Measurements from ENCODE around the gene ANXA4. TPM values are rescaled to one million over a fixed set of nuclear protein-coding genes. Genes with fewer than 3 reads are reported as not detected.
A peak's percentile ranks its signal among the peaks of the same experiment; 100 is the strongest.

ANXA4 gene
- total and polyA plus RNA-seq, 2 of the 13 experiments (the other 11 are each of a cell fraction or from before 2014, with no cell fraction given) = 155 to 168 TPM

DNA sequence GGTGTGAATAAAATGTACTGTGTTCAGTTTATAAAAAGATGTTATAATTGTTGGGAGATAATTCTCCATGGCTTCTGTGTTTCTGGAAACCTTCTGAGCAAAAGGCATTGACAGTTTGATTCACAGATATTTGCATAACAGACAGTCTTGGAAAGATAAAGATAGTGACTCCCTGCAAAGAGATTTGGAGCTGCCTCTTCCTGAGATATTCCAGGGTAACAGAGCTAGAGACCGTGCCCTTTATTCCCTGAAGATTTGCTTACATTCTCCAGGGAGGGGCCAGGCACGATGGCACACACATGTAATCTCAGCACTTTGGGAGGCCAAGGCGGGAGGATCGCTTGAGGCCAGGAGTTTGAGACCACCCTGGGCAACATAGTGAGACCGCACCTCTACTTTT is 12.2 kb upstream of the ANXA4 start:
- H4K20me1 ChIP-seq (ENCODE audit: insufficient read depth, low read length) = no peaks in the 10 kb centered on the region
- TF ChIP-seq, protein P1, sequence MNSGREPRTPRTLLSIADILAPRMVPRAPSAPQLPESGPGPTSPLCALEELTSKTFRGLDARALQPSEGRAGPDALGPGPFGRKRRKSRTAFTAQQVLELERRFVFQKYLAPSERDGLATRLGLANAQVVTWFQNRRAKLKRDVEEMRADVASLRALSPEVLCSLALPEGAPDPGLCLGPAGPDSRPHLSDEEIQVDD (CRISPR knock-in tag; IDR thresholded peaks at IDR 0.05; ENCODE audit: borderline replicate concordance) = no peak
- TF ChIP-seq CREB1 (IDR thresholded peaks at IDR 0.05) (no peak), CREB1 (CRISPR knock-in tag; IDR thresholded peaks at IDR 0.05) (0 out of 2 replicates have a peak, but pooled peaks have one; percentile 26), ZNF24 (IDR thresholded peaks at IDR 0.05) (no peak)
- POLR2A ChIA-PET = no interaction called here
- in situ Hi-C loops (cut with HindIII; ENCODE audit: extremely low pct_ligation_motif_present, low pct_unique_long_range_greater_than_20kb) (no loop called here), intact Hi-C loops (cut with micrococcal nuclease; ENCODE audit: unreplicated experiment) (loop anchor here (1.0 kb wide), 1 partner anchor 88 kb away; no protein-coding TSS in a partner anchor)
- H3K36me3 ChIP-seq (replicated peaks in 1 of 2; ENCODE audit: control insufficient read depth in 1 of 2, insufficient read depth in 2 of 2, low read length in 2 of 2) = no peaks in the 10 kb centered on the region
- ATAC-seq (no peak), DNase-seq (ENCODE audit: low spot score) (no peak), FAIRE-seq (no peak)
- no peak overlapping the region for H3K9ac ChIP-seq (ENCODE audit: insufficient read depth, low read depth, low read length)
- H3K79me2 ChIP-seq (ENCODE audit: insufficient read depth, low read length) = no peaks in the 10 kb centered on the region
- H3K4me3 ChIP-seq (replicated peaks in 1 of 3; ENCODE audit: insufficient read depth in 1 of 3, low read depth in 2 of 3, low read length in 3 of 3) = no peak overlapping the region
- no peak overlapping the region for H3K4me2 ChIP-seq (ENCODE audit: low read depth, low read length)
- WGBS (ENCODE audit: low lambda C conversion rate) = 93% methylated on average over 5 of the region's 5 CpGs
- no TSS peak for BruUV-seq (replicated peaks)
- no peak overlapping the region for H3K27ac ChIP-seq (ENCODE audit: extremely low read length, insufficient read depth, low read length)
- CTCF ChIA-PET (ENCODE audit: low intra/inter-chr PET ratio, low total read pairs) = no interaction called here
- peaks cover 36% of the 10 kb centered on the region for H3K4me1 ChIP-seq (ENCODE audit: insufficient read depth, low read length)
- H3K27me3 ChIP-seq (ENCODE audit: control insufficient read depth in 1 of 2, insufficient read depth in 2 of 2, low read length in 2 of 2) = no peaks in the 10 kb centered on the region
- no peaks in the 10 kb centered on the region for H3K9me3 ChIP-seq (ENCODE audit: low read length)
- H2AFZ ChIP-seq (ENCODE audit: low read length) = no peak overlapping the region

DNA sequence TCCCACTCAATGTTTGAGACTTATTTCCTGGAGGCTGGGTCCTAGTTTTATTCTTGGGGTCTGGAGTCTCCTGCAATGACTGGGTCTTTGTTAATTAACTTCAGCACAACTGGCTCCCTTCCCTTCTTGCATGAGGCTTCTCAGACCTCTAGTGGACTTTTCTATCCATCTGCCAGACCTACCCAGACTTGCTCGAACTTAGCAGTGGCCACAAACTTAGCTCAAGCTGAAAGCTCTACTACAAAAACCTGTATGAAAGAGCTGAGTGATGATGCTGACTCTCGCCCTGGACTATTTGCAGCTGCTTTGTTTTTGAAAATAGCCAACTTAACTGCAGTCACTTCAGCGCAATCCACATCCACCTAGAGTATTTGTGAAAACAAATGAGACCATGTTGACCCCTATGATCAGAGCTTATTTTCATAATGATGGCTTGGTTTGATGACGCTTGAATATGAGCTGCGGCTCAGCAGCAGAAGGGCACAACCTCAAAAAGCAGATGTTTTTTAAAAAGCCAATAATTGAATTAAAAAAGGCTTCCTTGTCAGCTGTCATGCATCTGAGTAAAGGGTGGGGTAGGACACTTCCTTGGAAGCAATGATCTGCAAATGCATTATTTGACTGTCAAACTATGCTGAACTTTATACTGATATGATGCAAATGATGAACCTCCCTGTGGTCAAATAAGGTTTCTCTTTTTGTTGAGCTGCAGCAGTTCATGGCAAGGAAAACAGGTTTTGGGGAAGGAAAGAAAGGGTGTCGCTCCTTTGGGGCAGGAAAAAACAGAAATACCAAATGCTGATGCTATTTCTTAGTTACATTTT is 10.6 kb upstream of the ANXA4 start:
- no peaks in the 10 kb centered on the region for H3K79me2 ChIP-seq (ENCODE audit: insufficient read depth, low read length)
- no peaks in the 10 kb centered on the region for H3K27me3 ChIP-seq (ENCODE audit: control insufficient read depth in 1 of 2, insufficient read depth in 2 of 2, low read length in 2 of 2)
- no peak for FAIRE-seq
- no peak overlapping the region for H2AFZ ChIP-seq (ENCODE audit: low read length)
- H3K36me3 ChIP-seq (replicated peaks in 1 of 2; ENCODE audit: control insufficient read depth in 1 of 2, insufficient read depth in 2 of 2, low read length in 2 of 2) = no peaks in the 10 kb centered on the region
- peak; percentile 25; the same call in 2 of the 3 replicates for ATAC-seq
- CTCF ChIA-PET (ENCODE audit: low intra/inter-chr PET ratio, low total read pairs) = no interaction called here
- H3K9ac ChIP-seq (ENCODE audit: insufficient read depth, low read depth, low read length) = no peak overlapping the region
- 93% methylated on average over 6 of the region's 6 CpGs for WGBS (ENCODE audit: low lambda C conversion rate)
- in situ Hi-C loops (cut with HindIII; ENCODE audit: extremely low pct_ligation_motif_present, low pct_unique_long_range_greater_than_20kb) (no loop called here), intact Hi-C loops (cut with micrococcal nuclease; ENCODE audit: unreplicated experiment) (no loop called here)
- H3K9me3 ChIP-seq (ENCODE audit: low read length) = no peaks in the 10 kb centered on the region
- no peak overlapping the region for H3K27ac ChIP-seq (ENCODE audit: extremely low read length, insufficient read depth, low read length)
- peaks cover 41% of the 10 kb centered on the region for H3K4me1 ChIP-seq (ENCODE audit: insufficient read depth, low read length)
- POLR2A ChIA-PET = interaction anchor here (0.8 to 1.7 kb wide), 2 partner anchors 10 to 13 kb away, joined by 3 to 10 read pairs; partner anchors contain the start of gene ANXA4
- no peaks in the 10 kb centered on the region for H4K20me1 ChIP-seq (ENCODE audit: insufficient read depth, low read length)
- no TSS peak for BruUV-seq (replicated peaks)
- H3K4me3 ChIP-seq (replicated peaks in 1 of 3; ENCODE audit: insufficient read depth in 1 of 3, low read depth in 2 of 3, low read length in 3 of 3) = no peak overlapping the region
- H3K4me2 ChIP-seq (ENCODE audit: low read depth, low read length) = no peak overlapping the region
- DNase-seq (ENCODE audit: low spot score) = no peak
- TF ChIP-seq, protein P2, sequence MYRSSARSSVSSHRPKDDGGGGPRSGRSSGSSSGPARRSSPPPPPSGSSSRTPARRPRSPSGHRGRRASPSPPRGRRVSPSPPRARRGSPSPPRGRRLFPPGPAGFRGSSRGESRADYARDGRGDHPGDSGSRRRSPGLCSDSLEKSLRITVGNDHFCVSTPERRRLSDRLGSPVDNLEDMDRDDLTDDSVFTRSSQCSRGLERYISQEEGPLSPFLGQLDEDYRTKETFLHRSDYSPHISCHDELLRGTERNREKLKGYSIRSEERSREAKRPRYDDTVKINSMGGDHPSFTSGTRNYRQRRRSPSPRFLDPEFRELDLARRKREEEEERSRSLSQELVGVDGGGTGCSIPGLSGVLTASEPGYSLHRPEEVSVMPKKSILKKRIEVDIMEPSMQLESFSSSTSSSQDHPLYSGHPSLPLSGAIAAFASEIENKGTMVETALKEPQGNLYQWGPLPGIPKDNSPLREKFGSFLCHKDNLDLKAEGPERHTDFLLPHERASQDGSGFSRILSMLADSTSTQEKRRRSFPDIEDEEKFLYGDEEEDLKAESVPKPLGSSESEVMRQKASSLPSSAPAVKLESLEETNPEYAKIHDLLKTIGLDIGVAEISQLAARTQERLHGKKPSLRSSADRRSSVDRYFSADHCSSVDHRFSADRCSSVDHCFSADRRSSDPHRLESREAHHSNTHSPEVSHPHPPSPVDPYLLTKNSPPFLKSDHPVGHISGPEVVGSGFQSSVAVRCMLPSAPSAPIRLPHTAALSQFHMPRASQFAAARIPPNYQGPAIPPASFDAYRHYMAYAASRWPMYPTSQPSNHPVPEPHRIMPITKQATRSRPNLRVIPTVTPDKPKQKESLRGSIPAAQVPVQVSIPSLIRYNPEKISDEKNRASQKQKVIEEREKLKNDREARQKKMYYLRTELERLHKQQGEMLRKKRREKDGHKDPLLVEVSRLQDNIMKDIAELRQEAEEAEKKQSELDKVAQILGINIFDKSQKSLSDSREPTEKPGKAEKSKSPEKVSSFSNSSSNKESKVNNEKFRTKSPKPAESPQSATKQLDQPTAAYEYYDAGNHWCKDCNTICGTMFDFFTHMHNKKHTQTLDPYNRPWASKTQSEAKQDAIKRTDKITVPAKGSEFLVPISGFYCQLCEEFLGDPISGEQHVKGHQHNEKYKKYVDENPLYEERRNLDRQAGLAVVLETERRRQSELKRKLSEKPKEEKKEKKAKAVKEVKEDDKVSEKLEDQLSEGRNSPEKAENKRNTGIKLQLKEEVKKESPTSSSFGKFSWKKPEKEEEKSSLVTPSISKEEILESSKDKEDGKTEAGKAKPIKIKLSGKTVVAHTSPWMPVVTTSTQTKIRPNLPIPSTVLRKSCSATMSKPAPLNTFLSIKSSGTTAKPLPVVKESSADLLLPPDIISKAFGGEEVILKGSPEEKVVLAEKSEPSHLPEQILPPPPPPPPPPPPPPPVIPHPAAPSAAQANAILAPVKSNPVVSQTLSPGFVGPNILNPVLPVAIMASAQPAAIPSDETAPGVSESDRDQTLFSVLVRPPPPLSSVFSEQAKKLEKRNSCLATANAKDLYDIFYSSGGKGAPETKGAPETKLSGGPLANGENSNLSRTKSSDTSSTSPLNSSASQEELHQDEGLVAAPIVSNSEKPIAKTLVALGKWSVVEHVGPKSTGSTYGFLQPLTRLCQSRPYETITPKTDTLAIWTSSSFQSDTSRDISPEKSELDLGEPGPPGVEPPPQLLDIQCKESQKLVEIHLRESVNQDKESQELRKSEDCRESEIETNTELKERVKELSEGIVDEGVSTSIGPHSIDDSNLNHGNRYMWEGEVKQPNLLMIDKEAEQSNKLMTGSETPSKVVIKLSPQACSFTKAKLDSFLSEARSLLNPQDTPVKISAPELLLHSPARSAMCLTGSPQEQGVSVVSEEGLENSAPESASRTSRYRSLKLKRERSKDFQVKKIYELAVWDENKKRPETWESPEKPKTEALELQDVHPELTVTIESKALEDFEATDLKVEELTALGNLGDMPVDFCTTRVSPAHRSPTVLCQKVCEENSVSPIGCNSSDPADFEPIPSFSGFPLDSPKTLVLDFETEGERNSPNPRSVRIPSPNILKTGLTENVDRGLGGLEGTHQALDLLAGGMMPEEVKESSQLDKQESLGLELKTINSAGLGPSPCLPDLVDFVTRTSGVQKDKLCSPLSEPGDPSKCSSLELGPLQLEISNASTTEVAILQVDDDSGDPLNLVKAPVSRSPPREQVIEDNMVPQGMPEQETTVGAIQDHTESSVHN (CRISPR knock-in tag; IDR thresholded peaks at IDR 0.05) = no peak
- no peak for TF ChIP-seq MIXL1 (CRISPR knock-in tag; IDR thresholded peaks at IDR 0.05)
- TF ChIP-seq EED (CRISPR knock-in tag; IDR thresholded peaks at IDR 0.05) = no peak

Data from HepG2 (cell line).